H1 (cell line): ENCODE data around the gene RALGAPA2. TPM values are rescaled to one million over a fixed set of nuclear protein-coding genes. Genes with fewer than 3 reads are reported as not detected.

Experiments used
- ATF3 ChIP-seq: IDR thresholded peaks from 2 replicates; pipeline ENCODE4 v1.6.1; 2011; ENCODE audit warnings: low read depth, mild to moderate bottlenecking, low read length; ENCODE audit not compliant: insufficient read depth
- CBX5 ChIP-seq: fragments of 300-800, 300-1000 bp; sonication (generic); IDR thresholded peaks from 2 replicates; pipeline ENCODE4 v1.7.1; 2016; ENCODE audit warnings: antibody characterized with exemption, low read length, low read depth
- CBX8 ChIP-seq: fragments of 300-800, 300-1000 bp; sonication (generic); IDR thresholded peaks from 2 replicates; pipeline ENCODE4 v1.7.1; 2016; ENCODE audit warnings: low read depth, low read length, borderline replicate concordance
- CREB1 ChIP-seq: IDR thresholded peaks from 2 replicates; pipeline ENCODE4 v1.6.1; 2012; ENCODE audit warnings: inconsistent platforms
- CTBP2 ChIP-seq: IDR thresholded peaks from 2 replicates; pipeline ENCODE4 v1.7.0; 2011; ENCODE audit warnings: borderline replicate concordance, mild to moderate bottlenecking, moderate library complexity, mixed read lengths, low read length; ENCODE audit not compliant: insufficient read depth, insufficient read length
- E2F6 ChIP-seq: IDR thresholded peaks from 2 replicates; pipeline ENCODE4 v1.6.1; 2012; ENCODE audit warnings: inconsistent platforms
- HDAC6 ChIP-seq: IDR thresholded peaks from one replicate; pipeline ENCODE4 v1.7.1; 2012; ENCODE audit warnings: low read depth, mild to moderate bottlenecking, inconsistent platforms, low read length, moderate library complexity
- NRF1 ChIP-seq: IDR thresholded peaks from 2 replicates; pipeline ENCODE4 v1.6.1; 2011; ENCODE audit warnings: mild to moderate bottlenecking, low read depth, low read length, improper control_type of control experiment
- TEAD4 ChIP-seq: IDR thresholded peaks from 2 replicates; pipeline ENCODE4 v1.6.1; 2012; ENCODE audit warnings: low read depth, low read length, inconsistent platforms, mixed read lengths
- polyA plus RNA-seq, 7 experiments: library from polyadenylated mRNA; depleted of rRNA in 3 of 7; stranded (reverse) in 5 of 7; unstranded in 2 of 7; fragments of >200 nt in 5 of 7; fragments of 200-250 nt in 2 of 7; gene quantifications; 1 replicate in 5 of 7; 2 replicates in 1 of 7; 4 replicates in 1 of 7; pipeline versions ENCODE4 v1.2.1 to v1.2.3, GENCODE V29; 2011 to 2013; ENCODE audit warnings: missing spikeins in 2 of 7, mixed read lengths in 2 of 7
- total RNA-seq: library from RNA; stranded (reverse); fragmentation: NEBNext Ultra II Directional; extraction: Animal tissue kit (Norgen Biotek cat#: 25700); gene quantifications from 2 replicates; pipeline ENCODE4 v1.2.1, GENCODE V29; 2021

RALGAPA2 gene
- total and polyA plus RNA-seq, 2 of the 8 experiments (the other 6 are each of a cell fraction or from before 2014, with no cell fraction given) = 5.1 to 25.5 TPM

GRCh38 chr20:20363799-20364592 is 348.4 kb downstream of the RALGAPA2 start (continued):
- TF ChIP-seq CBX8 = no peak
- TF ChIP-seq TEAD4 = 0 out of 2 replicates have a peak, but pooled peaks have one; percentile 22
- no peak for TF ChIP-seq HDAC6
- peak; percentile 88 for TF ChIP-seq CTBP2
- TF ChIP-seq CBX5 = no peak
- no peak for TF ChIP-seq NRF1
- no peak for TF ChIP-seq ATF3
- no peak for TF ChIP-seq CREB1
- peak; percentile 88 for TF ChIP-seq E2F6
